Fibroblast of mammary gland (primary cell): ENCODE measurements around the gene MYO16.

Source experiments
- DNase-seq: peaks from one replicate; pipeline ENCODE4 v3.0.0-alpha.2; 2010; ENCODE audit warnings: low read depth
- H3K4me3 ChIP-seq: 2 replicates; pipeline ENCODE4 v1.5.1; 2011; ENCODE audit warnings: low read depth, mild to moderate bottlenecking, low read length, moderate library complexity; ENCODE audit not compliant: control insufficient read depth
- TF ChIP-seq, protein P1 (sequence below): conservative IDR thresholded peaks from 2 replicates; pipeline ENCODE4 v1.5.1; 2011; ENCODE audit warnings: low read depth, low read length, inconsistent platforms; ENCODE audit not compliant: control insufficient read depth, insufficient read depth

Gene MYO16

DNA sequence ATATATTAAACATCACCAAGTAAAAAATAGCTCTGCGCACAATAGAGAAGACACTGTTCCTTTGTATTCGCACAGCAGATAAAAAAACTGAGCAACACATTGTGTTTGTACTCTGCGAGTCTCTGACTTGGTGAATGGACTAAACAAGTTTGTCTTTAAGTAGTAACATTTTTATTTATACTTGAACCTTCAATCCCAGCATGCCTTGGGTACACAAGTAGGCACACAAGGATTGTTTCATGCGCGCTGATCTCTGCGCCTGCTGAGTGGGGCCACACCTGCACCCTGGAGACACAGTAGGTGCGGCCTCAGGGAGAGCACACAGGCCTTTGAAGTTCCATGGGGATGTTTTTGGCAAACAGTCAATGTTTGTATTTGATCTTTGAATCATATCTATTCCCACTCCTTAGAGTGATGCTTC lies 318.9 kb downstream of the MYO16 start:
- H3K4me3 ChIP-seq, result no peak overlapping the region
- TF ChIP-seq, protein P1, sequence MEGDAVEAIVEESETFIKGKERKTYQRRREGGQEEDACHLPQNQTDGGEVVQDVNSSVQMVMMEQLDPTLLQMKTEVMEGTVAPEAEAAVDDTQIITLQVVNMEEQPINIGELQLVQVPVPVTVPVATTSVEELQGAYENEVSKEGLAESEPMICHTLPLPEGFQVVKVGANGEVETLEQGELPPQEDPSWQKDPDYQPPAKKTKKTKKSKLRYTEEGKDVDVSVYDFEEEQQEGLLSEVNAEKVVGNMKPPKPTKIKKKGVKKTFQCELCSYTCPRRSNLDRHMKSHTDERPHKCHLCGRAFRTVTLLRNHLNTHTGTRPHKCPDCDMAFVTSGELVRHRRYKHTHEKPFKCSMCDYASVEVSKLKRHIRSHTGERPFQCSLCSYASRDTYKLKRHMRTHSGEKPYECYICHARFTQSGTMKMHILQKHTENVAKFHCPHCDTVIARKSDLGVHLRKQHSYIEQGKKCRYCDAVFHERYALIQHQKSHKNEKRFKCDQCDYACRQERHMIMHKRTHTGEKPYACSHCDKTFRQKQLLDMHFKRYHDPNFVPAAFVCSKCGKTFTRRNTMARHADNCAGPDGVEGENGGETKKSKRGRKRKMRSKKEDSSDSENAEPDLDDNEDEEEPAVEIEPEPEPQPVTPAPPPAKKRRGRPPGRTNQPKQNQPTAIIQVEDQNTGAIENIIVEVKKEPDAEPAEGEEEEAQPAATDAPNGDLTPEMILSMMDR, result no peak
- DNase-seq, result peak; percentile 68

DNA sequence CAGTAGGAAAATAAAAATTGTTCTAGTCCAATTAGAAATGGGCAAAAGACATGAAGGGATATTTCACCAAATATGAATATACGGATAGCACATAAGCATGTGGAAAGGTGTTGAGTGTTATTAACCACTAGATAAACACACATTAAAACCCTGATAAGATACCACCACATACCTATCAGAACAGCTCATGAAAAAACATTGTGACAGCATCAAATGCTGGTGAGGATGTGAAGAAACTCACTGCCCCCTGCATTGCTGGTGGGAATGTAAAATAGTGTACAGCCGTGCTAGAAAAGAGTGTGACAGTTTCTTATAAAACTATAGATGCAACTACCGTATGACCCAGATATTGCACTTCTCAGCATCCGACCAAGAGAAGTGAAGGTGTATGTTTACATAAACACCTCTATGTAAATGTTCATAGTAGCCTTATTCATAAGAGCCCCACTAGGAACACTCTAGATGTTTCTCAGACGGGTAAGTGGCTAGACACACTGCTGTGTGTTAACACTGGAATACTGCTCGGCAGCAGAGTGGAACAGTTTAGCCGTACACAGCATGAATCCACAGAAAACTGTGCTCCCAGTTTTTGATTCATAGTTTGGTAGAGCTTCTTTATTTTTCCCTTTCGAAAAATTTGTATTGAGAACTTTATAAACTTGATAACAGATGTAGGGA lies 321.1 kb downstream of the MYO16 start:
- no peak for DNase-seq
- TF ChIP-seq, protein P1, result no peak
- no peak overlapping the region for H3K4me3 ChIP-seq

DNA sequence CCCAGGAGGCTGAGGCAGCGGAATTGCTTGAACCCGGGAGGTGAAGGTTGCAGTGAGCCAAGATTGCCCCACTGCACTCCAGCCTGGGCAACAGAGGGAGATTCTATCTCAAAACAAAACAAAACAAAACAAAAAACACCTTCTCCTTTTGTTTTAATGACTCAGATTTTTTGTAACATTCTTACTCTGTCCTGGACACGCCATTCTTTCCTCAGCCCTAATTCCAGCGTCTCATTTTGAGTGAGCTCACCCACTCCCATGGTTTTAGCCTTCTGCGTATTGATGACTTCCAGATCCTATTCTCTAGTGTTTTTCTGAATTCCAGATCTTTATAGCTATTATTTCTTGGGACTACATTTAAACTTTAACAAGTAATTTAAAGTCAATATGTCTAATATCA lies 326.3 kb downstream of the MYO16 start:
- DNase-seq, result no peak
- H3K4me3 ChIP-seq, result no peak overlapping the region
- TF ChIP-seq, protein P1, result no peak

DNA sequence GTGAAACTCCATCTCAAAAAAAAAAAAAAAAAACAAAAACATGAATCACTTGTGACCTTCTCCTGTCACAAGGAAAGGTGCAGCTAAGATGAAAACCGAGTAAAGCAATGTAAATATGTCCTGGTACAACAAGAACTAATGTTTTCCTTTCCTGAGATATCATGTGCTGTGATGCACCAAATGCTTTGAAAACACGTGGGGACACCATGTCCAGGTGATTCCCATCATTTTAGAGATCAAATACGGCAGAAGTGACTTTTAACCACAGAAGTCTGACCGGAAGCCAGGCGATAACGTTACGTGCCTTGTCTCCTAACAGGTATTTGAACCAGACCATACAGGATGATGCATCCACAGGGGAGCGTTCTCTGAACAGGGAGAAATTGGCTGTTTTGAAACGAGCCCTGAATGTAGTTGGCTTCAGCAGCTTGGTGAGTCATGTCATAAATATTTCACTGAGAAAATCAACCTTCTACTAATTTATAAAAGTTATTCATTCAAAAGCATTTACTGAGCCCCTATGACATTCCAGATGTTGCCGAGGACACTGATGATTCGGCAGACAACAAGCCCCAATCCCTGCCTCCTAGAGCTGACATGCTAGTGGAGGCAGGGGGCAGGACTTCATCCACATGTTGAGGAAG lies 328.1 kb downstream of the MYO16 start:
- TF ChIP-seq, protein P1, result no peak
- no peak overlapping the region for H3K4me3 ChIP-seq
- peak; percentile 93 for DNase-seq

DNA sequence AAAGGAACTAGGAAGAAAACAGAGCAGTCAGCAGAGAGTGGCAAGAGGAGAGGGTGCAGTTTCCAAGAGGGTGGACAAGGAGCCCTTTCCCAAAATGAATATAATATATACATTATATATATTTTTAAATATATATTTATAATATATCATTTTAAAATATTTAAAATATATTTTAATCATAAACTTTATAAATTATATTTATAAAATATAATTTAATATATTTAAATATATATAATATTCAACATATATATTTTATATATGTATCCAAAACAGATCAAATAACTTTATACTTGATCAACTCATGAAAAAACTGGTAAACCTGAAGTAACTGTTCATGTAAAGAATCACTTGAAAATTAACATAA lies 328.6 kb downstream of the MYO16 start:
- no peak for DNase-seq
- H3K4me3 ChIP-seq, result no peak overlapping the region
- TF ChIP-seq, protein P1, result no peak

DNA sequence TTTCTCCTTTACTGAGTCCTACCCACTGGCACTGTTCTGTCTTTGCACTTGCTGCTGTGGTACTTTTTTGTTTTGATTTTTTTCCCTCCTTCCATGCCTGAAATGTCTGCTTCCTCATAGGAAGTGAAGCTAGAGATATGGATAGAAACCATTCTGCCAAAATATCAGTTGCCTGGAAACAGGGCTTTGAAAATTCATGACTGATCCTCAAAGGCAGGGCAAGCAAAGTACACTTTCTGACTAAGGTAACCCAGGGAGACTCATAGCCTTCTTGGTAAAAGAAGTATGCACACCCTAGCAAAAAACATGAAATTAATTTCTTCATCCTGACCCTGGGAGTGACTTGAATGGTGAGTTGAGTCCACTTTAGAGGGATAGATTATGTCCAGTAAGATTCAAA lies 329.8 kb downstream of the MYO16 start:
- no peak overlapping the region for H3K4me3 ChIP-seq
- TF ChIP-seq, protein P1, result no peak
- DNase-seq, result no peak
